Keratinocyte (primary cell): Measurements from ENCODE around the gene ZMIZ1. TPM values are rescaled to one million over a fixed set of nuclear protein-coding genes. Genes with fewer than 3 reads are reported as not detected.

ENCODE experiments used
- DNase-seq: peaks from one replicate; pipeline ENCODE4 v3.0.0-alpha.2; 2011; ENCODE audit warnings: low read depth, missing footprints, low spot score
- FAIRE-seq: peaks from 2 replicates; lab custom pipeline; 2011; peaks lifted over from hg19 to GRCh38; lab: Jason Lieb, UNC
- H2AFZ ChIP-seq: 2 replicates; pipeline ENCODE4 v1.6.0; 2012; ENCODE audit warnings: low read length, control low read depth, inconsistent platforms; ENCODE audit not compliant: control insufficient read depth
- H3K27ac ChIP-seq: 2 replicates; pipeline ENCODE4 v1.5.1; 2011; ENCODE audit warnings: low read length; ENCODE audit not compliant: control insufficient read depth, insufficient read depth
- H3K27me3 ChIP-seq: 3 replicates; pipeline ENCODE4 v1.6.0; 2011; ENCODE audit warnings: low read length; ENCODE audit not compliant: control insufficient read depth, insufficient read depth; ENCODE audit errors: extremely low read depth
- H3K36me3 ChIP-seq, 2 experiments: 2 replicates in 1 of 2; 3 replicates in 1 of 2; pipeline ENCODE4 v1.5.1; 2011; ENCODE audit warnings: low read length in 2 of 2, mild to moderate bottlenecking in 1 of 2; ENCODE audit not compliant: control insufficient read depth in 2 of 2, insufficient read depth in 2 of 2; ENCODE audit errors: extremely low read depth in 1 of 2
- H3K4me1 ChIP-seq: 3 replicates; pipeline ENCODE4 v1.5.1; 2011; ENCODE audit warnings: low read length; ENCODE audit not compliant: control insufficient read depth, insufficient read depth; ENCODE audit errors: extremely low read depth
- H3K4me2 ChIP-seq: 3 replicates; pipeline ENCODE4 v1.6.0; 2011; ENCODE audit warnings: low read depth, low read length; ENCODE audit not compliant: control insufficient read depth, insufficient read depth; ENCODE audit errors: extremely low read depth
- H3K4me3 ChIP-seq, 3 experiments: fragments of 200-600 bp in 1 of 3; sonication (generic) in 1 of 3; 2 replicates in 2 of 3; 3 replicates in 1 of 3; pipeline ENCODE4 v1.5.1; 2011 to 2016; ENCODE audit warnings: low read length in 3 of 3, mild to moderate bottlenecking in 3 of 3, control low read depth in 2 of 3, inconsistent platforms in 1 of 3, low read depth in 1 of 3, mixed read lengths in 1 of 3, mixed run types in 1 of 3, moderate library complexity in 1 of 3; ENCODE audit not compliant: control insufficient read depth in 2 of 3, insufficient read depth in 2 of 3; ENCODE audit errors: extremely low read depth in 1 of 3
- H3K79me2 ChIP-seq: 2 replicates; pipeline ENCODE4 v1.6.0; 2012; ENCODE audit warnings: low read length; ENCODE audit not compliant: control insufficient read depth, insufficient read depth
- H3K9ac ChIP-seq: 3 replicates; pipeline ENCODE4 v1.6.0; 2011; ENCODE audit warnings: low read length; ENCODE audit not compliant: control insufficient read depth, insufficient read depth; ENCODE audit errors: extremely low read depth
- H3K9me1 ChIP-seq: 3 replicates; pipeline ENCODE4 v1.6.0; 2011; ENCODE audit warnings: low read length; ENCODE audit not compliant: control insufficient read depth, insufficient read depth; ENCODE audit errors: extremely low read depth
- H3K9me3 ChIP-seq: 2 replicates; pipeline ENCODE4 v1.5.1; 2012; ENCODE audit warnings: low read depth, low read length; ENCODE audit not compliant: control insufficient read depth
- H4K20me1 ChIP-seq: 3 replicates; pipeline ENCODE4 v1.6.0; 2011; ENCODE audit warnings: low read length; ENCODE audit not compliant: control insufficient read depth, insufficient read depth; ENCODE audit errors: extremely low read depth
- EZH2 ChIP-seq: IDR thresholded peaks from one replicate; pipeline ENCODE4 v1.6.1; 2012; ENCODE audit warnings: inconsistent platforms, mild to moderate bottlenecking, low read length, moderate library complexity
- dilution Hi-C: fragments of 300-500 bp; cut with MboI; formaldehyde crosslinking; loops from one replicate; pipeline ENCODE4 v1.7.0; 2020; ENCODE audit warnings: low sequenced_read_pairs; ENCODE audit not compliant: extremely low pct_ligation_motif_present
- polyA plus RNA-seq, 5 experiments: library from polyadenylated mRNA; depleted of rRNA in 3 of 5; stranded (reverse) in 3 of 5; stranded (forward) in 1 of 5; unstranded in 1 of 5; fragments of >200 nt; gene quantifications; 1 replicate in 1 of 5; 2 replicates in 3 of 5; 3 replicates in 1 of 5; pipeline versions ENCODE4 v1.2.1 to v1.2.3, GENCODE V29; 2011 to 2012; ENCODE audit warnings: missing spikeins in 2 of 5, low read depth in 1 of 5, low replicate concordance in 1 of 5
- TF ChIP-seq, protein P1 (sequence below), 3 experiments: IDR thresholded peaks in 1 of 3; conservative IDR thresholded peaks in 1 of 3; optimal IDR thresholded peaks in 1 of 3; 2 replicates in 2 of 3; 3 replicates in 1 of 3; pipeline versions ENCODE3 to v1.5.1; 2011; ENCODE audit warnings: low read length in 3 of 3, mild to moderate bottlenecking in 3 of 3, moderate library complexity in 2 of 3, control low read depth in 1 of 3, inconsistent platforms in 1 of 3; ENCODE audit not compliant: insufficient read depth in 2 of 3; ENCODE audit errors: extremely low read depth in 1 of 3

ZMIZ1 gene
- polyA plus RNA-seq, 1 donor (not counting 4 experiments of a cell fraction or from before 2014, with no cell fraction given), result 1.8 TPM

DNA sequence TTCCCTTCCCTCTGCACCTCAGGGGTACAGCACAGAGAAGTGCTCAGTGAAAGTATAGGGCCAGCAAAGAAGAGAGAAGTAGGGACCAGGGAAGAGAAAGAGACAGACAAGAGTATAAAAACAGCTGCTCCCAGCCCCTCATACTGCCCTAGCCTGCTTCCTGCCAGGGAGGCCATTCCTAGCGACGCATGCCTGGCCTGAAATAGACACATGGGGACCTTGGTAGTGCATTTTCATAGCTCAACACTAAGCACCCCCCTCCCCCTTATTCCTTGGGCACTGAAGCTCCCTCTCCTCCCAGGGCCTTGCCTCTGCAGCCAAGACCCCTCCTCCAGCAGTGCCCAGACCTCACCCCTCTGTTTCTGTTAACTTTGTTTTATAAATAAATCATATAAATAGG, 64.7 kb downstream of the ZMIZ1 start:
- Histone ChIP-seq H3K4me3 (no peak overlapping the region), H2AFZ (no peak overlapping the region), H3K4me1 (no peaks in the 10 kb centered on the region), H3K9me3 (no peaks in the 10 kb centered on the region), H3K36me3 (peaks cover 0 to 2% of the 10 kb centered on the region in 2 experiments), H3K9me1 (no peaks in the 10 kb centered on the region), H3K27me3 (no peaks in the 10 kb centered on the region), H3K4me2 (no peak overlapping the region), H3K9ac (no peak overlapping the region), H3K79me2 (no peaks in the 10 kb centered on the region), H3K27ac (no peak overlapping the region), H4K20me1 (no peaks in the 10 kb centered on the region)
- dilution Hi-C loops, result no loop called here
- DNase-seq, result no peak
- TF ChIP-seq, protein P1, sequence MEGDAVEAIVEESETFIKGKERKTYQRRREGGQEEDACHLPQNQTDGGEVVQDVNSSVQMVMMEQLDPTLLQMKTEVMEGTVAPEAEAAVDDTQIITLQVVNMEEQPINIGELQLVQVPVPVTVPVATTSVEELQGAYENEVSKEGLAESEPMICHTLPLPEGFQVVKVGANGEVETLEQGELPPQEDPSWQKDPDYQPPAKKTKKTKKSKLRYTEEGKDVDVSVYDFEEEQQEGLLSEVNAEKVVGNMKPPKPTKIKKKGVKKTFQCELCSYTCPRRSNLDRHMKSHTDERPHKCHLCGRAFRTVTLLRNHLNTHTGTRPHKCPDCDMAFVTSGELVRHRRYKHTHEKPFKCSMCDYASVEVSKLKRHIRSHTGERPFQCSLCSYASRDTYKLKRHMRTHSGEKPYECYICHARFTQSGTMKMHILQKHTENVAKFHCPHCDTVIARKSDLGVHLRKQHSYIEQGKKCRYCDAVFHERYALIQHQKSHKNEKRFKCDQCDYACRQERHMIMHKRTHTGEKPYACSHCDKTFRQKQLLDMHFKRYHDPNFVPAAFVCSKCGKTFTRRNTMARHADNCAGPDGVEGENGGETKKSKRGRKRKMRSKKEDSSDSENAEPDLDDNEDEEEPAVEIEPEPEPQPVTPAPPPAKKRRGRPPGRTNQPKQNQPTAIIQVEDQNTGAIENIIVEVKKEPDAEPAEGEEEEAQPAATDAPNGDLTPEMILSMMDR (optimal IDR thresholded peaks at IDR 0.05 in 1 of 3, IDR thresholded peaks at IDR 0.05 in 1 of 3, conservative IDR thresholded peaks at IDR 0.05 in 1 of 3; ENCODE audit: extremely low read depth in 1 of 3, insufficient read depth in 2 of 3, low read length in 3 of 3), result no peak
- TF ChIP-seq EZH2, result no peak
- FAIRE-seq, result no peak

DNA sequence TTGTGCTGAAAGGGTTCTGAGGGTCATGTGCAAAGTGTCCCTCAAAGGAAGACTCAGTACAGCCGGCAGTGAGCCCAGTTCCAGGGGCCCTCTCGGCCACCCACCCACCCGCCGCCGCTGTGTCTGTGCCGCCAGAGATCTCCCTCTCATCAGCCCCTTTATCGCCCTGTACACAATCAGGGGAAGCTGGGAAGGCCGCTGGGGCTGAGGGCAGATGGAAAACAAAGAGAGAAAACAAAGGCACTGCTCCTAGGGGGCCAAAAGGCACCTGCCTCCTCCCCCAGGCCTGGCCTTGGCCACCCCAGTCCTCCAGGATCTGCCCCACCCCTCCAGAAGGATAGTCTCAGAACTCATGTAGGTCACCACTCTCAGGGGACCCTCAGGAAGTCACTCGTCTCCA, 67.0 kb downstream of the ZMIZ1 start:
- no peak overlapping the region for H3K9ac ChIP-seq
- H3K79me2 ChIP-seq, result no peaks in the 10 kb centered on the region
- no peak for FAIRE-seq
- H3K27me3 ChIP-seq, result no peaks in the 10 kb centered on the region
- dilution Hi-C loops, result no loop called here
- H3K4me1 ChIP-seq, result no peaks in the 10 kb centered on the region
- H3K9me3 ChIP-seq, result no peaks in the 10 kb centered on the region
- no peaks in the 10 kb centered on the region for H4K20me1 ChIP-seq
- H3K4me2 ChIP-seq, result no peak overlapping the region
- no peak overlapping the region for H2AFZ ChIP-seq
- no peaks in the 10 kb centered on the region for H3K9me1 ChIP-seq
- TF ChIP-seq EZH2, result no peak
- TF ChIP-seq, protein P1 (optimal IDR thresholded peaks at IDR 0.05 in 1 of 3, IDR thresholded peaks at IDR 0.05 in 1 of 3, conservative IDR thresholded peaks at IDR 0.05 in 1 of 3; ENCODE audit: extremely low read depth in 1 of 3, insufficient read depth in 2 of 3, low read length in 3 of 3), result no peak
- H3K36me3 ChIP-seq, result peaks cover 0 to 6% of the 10 kb centered on the region in 2 experiments
- no peak overlapping the region for H3K27ac ChIP-seq
- DNase-seq, result no peak
- no peak overlapping the region for H3K4me3 ChIP-seq
